Duodenal mucosa (tissue), 2 donors: ENCODE data around the gene PRM1.
A peak's percentile ranks its signal among the peaks of the same experiment; 100 is the strongest.

Source experiments
- H3K27ac ChIP-seq: one replicate; pipeline ENCODE4 v1.7.0; 2013; ENCODE audit warnings: low read depth, low read length
- H3K27me3 ChIP-seq, 2 donors: one replicate each; pipeline ENCODE4 v1.7.0; 2013; ENCODE audit warnings: low read length in 2 of 2, control low read depth in 1 of 2; ENCODE audit not compliant: insufficient read depth in 2 of 2, control insufficient read depth in 1 of 2
- H3K36me3 ChIP-seq, 2 donors: one replicate each; pipeline ENCODE4 v1.7.0; 2013; ENCODE audit warnings: low read length in 2 of 2, control low read depth in 1 of 2; ENCODE audit not compliant: insufficient read depth in 2 of 2, control insufficient read depth in 1 of 2
- H3K4me1 ChIP-seq, 2 donors: one replicate each; pipeline ENCODE4 v1.7.0; 2013; ENCODE audit warnings: low read length in 2 of 2, control low read depth in 1 of 2; ENCODE audit not compliant: insufficient read depth in 2 of 2, control insufficient read depth in 1 of 2
- H3K4me3 ChIP-seq, 2 donors: one replicate each; pipeline ENCODE4 v1.7.0; 2013; ENCODE audit warnings: low read length in 2 of 2, low read depth in 1 of 2
- H3K9ac ChIP-seq, 2 donors: one replicate each; pipeline ENCODE4 v1.7.0; 2013; ENCODE audit warnings: low read length in 2 of 2, low read depth in 1 of 2
- H3K9me3 ChIP-seq, 2 donors: one replicate each; pipeline ENCODE4 v1.7.0; 2013; ENCODE audit warnings: low read length in 2 of 2, control low read depth in 1 of 2; ENCODE audit not compliant: control insufficient read depth in 1 of 2

The PRM1 gene

GRCh38 chr16:11280616-11281522 is at the start of gene PRM1:
Gene PRM1, minus strand, starts transcription at chr16:11281330. Its CDS starts 92 bp downstream, at chr16:11281238.
- Histone ChIP-seq H3K36me3 (no peaks in the 10 kb centered on the region), H3K9me3 (no peaks in the 10 kb centered on the region), H3K4me3 (no peak within 1 kb of the TSS), H3K27ac (no peak within 1 kb of the TSS), H3K4me1 (peaks cover 0 to 5% of the 10 kb centered on the region in 2 donors), H3K27me3 (no peaks in the 10 kb centered on the region), H3K9ac (no peak within 1 kb of the TSS)

- no peak overlapping the region for H3K27ac ChIP-seq
- no peaks in the 10 kb centered on the region for H3K36me3 ChIP-seq
- H3K9ac ChIP-seq: no peak overlapping the region
- H3K27me3 ChIP-seq: no peaks in the 10 kb centered on the region
- H3K4me3 ChIP-seq: no peak overlapping the region
- peaks cover 12 to 25% of the 10 kb centered on the region in 2 donors for H3K4me1 ChIP-seq
- H3K9me3 ChIP-seq: no peaks in the 10 kb centered on the region
Observed at GRCh38 chr16:11330526-11331237, 49.6 kb upstream of the PRM1 start.

- Histone ChIP-seq H3K36me3 (no peaks in the 10 kb centered on the region), H3K9ac (no peak overlapping the region), H3K4me1 (peaks cover 12 to 32% of the 10 kb centered on the region in 2 donors), H3K27me3 (no peaks in the 10 kb centered on the region), H3K9me3 (no peaks in the 10 kb centered on the region), H3K27ac (no peak overlapping the region), H3K4me3 (no peak overlapping the region)
Observed at GRCh38 chr16:11329891-11330290, 48.8 kb upstream of the PRM1 start.

- no peaks in the 10 kb centered on the region for H3K9me3 ChIP-seq
- H3K36me3 ChIP-seq: no peaks in the 10 kb centered on the region
- H3K9ac ChIP-seq: no peak overlapping the region
- no peaks in the 10 kb centered on the region for H3K27me3 ChIP-seq
- H3K4me1 ChIP-seq: peaks cover 12 to 32% of the 10 kb centered on the region in 2 donors
- no peak overlapping the region for H3K27ac ChIP-seq
- peak overlapping the region in 1 of 2 donors; percentile 5 for H3K4me3 ChIP-seq
Observed at GRCh38 chr16:11329071-11329491, 48.0 kb upstream of the PRM1 start.

- no peaks in the 10 kb centered on the region for H3K27me3 ChIP-seq
- peak overlapping the region in 1 of 2 donors; percentile 5 for H3K4me3 ChIP-seq
- H3K27ac ChIP-seq: peak overlapping the region; percentile 47
- no peaks in the 10 kb centered on the region for H3K9me3 ChIP-seq
- no peaks in the 10 kb centered on the region for H3K36me3 ChIP-seq
- H3K4me1 ChIP-seq: peaks cover 12 to 32% of the 10 kb centered on the region in 2 donors
- peak overlapping the region in 1 of 2 donors; percentile 7 for H3K9ac ChIP-seq
Observed at GRCh38 chr16:11328172-11329070, 47.3 kb upstream of the PRM1 start.

GRCh38 chr16:11327277-11328171 is 46.4 kb upstream of the PRM1 start:
- no peaks in the 10 kb centered on the region for H3K9me3 ChIP-seq
- H3K27me3 ChIP-seq: no peaks in the 10 kb centered on the region
- H3K27ac ChIP-seq: no peak overlapping the region
- no peaks in the 10 kb centered on the region for H3K36me3 ChIP-seq
- no peak overlapping the region for H3K9ac ChIP-seq
- H3K4me1 ChIP-seq: peaks cover 12 to 32% of the 10 kb centered on the region in 2 donors
- no peak overlapping the region for H3K4me3 ChIP-seq

GRCh38 chr16:11326737-11327276 is 45.7 kb upstream of the PRM1 start:
- no peaks in the 10 kb centered on the region for H3K36me3 ChIP-seq
- H3K27me3 ChIP-seq: no peaks in the 10 kb centered on the region
- no peaks in the 10 kb centered on the region for H3K9me3 ChIP-seq
- H3K27ac ChIP-seq: no peak overlapping the region
- H3K9ac ChIP-seq: no peak overlapping the region
- no peak overlapping the region for H3K4me3 ChIP-seq
- peaks cover 12 to 32% of the 10 kb centered on the region in 2 donors for H3K4me1 ChIP-seq

GRCh38 chr16:11326084-11326736 is 45.1 kb upstream of the PRM1 start:
- no peaks in the 10 kb centered on the region for H3K36me3 ChIP-seq
- peaks cover 12 to 32% of the 10 kb centered on the region in 2 donors for H3K4me1 ChIP-seq
- H3K9ac ChIP-seq: no peak overlapping the region
- H3K9me3 ChIP-seq: no peaks in the 10 kb centered on the region
- no peak overlapping the region for H3K27ac ChIP-seq
- H3K27me3 ChIP-seq: no peaks in the 10 kb centered on the region
- H3K4me3 ChIP-seq: no peak overlapping the region
